ENCODE measurements around the gene TAF6L.

GRCh38 chr11:62816557-62816956 lies 45.4 kb downstream of the TAF6L start:
- TF ChIP-seq, protein P1, sequence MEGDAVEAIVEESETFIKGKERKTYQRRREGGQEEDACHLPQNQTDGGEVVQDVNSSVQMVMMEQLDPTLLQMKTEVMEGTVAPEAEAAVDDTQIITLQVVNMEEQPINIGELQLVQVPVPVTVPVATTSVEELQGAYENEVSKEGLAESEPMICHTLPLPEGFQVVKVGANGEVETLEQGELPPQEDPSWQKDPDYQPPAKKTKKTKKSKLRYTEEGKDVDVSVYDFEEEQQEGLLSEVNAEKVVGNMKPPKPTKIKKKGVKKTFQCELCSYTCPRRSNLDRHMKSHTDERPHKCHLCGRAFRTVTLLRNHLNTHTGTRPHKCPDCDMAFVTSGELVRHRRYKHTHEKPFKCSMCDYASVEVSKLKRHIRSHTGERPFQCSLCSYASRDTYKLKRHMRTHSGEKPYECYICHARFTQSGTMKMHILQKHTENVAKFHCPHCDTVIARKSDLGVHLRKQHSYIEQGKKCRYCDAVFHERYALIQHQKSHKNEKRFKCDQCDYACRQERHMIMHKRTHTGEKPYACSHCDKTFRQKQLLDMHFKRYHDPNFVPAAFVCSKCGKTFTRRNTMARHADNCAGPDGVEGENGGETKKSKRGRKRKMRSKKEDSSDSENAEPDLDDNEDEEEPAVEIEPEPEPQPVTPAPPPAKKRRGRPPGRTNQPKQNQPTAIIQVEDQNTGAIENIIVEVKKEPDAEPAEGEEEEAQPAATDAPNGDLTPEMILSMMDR (IDR thresholded peaks at IDR 0.05), result no peak
- TF ChIP-seq POLR2A (IDR thresholded peaks at IDR 0.05), result no peak
- TF ChIP-seq EP300 (IDR thresholded peaks at IDR 0.05), result no peak

Data from ovary (tissue), 3 donors.